C1 segment of cervical spinal cord (tissue), 14 donors: ENCODE results near the gene PSMC2.

Experiments
- DNase-seq, 14 donors: peaks; one replicate each; lab custom pipeline; 2025; lab: John Stamatoyannopoulos, UW

PSMC2 gene

DNA sequence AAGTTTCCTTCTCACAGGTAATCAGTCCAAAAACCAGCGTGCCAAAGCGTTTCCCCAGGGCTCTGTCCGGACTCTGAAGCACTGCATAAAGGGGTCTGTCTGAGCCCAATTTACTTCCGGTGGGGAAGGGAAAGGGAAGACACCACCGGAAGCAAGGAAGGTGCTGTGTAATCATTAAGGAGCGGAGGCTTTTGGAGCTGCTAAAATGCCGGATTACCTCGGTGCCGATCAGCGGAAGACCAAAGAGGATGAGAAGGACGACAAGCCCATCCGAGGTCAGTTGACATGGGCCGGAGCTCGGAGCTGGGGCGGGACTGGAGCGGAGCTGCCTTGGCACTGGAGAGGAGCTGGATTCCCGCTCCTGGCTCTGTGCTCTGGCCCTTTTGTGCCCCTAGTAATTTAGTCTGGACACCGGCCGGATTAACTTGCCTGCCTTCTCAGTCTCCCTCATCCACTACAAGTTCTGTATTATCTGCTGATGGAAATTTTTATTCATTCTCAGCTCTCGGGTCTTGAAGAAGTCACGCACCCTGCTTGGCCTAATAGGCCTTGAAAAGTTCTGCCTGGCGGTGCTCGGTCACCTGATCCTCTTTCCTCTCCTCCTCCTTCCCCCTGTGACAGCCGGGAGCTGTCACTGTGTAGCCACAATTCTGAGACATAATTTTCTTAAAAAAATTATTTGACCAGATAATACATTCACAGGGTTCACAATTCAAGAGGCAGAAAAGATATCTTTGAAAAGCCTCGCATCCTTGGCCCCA, at the start of gene PSMC2:
TSS of gene PSMC2 (plus strand) at position 137 of the 761 bp plus-strand sequence. CDS start at position 206, 69 bp downstream.
- peak in 13 of 14 donors; percentile 60 to 92 (median 79) for DNase-seq

DNA sequence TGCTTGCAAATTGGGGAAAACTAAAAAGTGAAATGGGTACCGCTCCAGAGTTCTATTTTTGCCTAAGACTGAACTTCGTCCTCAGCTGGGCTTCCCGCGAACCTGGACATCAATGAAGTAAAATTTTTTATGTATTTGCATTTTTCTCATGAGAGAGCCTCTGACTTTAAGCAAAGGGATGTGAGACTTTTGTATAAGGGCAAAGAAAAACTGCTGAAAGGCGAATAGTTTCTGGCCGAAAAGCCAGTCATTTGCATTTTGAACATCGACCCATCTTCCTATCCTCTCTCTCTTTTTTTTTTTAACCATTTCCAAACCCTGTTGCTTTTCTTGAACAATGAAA, 49.6 kb upstream of the PSMC2 start:
- DNase-seq: no peak

GRCh38 chr7:103299660-103300059, 47.8 kb upstream of the PSMC2 start:
- no peak for DNase-seq

DNA sequence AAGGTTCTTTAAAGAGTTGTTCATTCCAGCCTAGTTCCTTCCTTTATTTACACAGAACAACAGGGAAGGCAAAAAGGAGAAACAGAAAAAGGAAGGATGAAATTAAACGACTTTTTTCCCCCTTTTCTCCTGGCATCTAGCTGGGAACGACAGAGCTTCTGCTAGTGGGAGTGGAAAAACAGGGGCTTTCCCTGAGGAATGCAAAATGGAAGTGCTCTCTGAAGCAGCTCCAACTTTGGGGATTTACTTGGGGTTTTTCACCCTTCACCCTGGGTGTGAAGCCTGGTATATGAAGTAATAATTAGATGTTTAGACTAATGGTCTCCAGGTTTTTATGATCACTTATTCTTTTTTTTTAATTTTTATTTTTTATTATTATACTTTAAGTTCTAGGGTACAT, 46.0 kb upstream of the PSMC2 start:
- DNase-seq: no peak

GRCh38 chr7:103307503-103308231, 39.8 kb upstream of the PSMC2 start:
- no peak for DNase-seq

GRCh38 chr7:103314852-103315251, 32.6 kb upstream of the PSMC2 start:
- no peak for DNase-seq

GRCh38 chr7:103316380-103316941, 31.0 kb upstream of the PSMC2 start:
- no peak for DNase-seq

- DNase-seq: no peak
Measured at GRCh38 chr7:103317009-103317408, 30.4 kb upstream of the PSMC2 start.

GRCh38 chr7:103325744-103326143, 21.7 kb upstream of the PSMC2 start:
- no peak for DNase-seq

DNA sequence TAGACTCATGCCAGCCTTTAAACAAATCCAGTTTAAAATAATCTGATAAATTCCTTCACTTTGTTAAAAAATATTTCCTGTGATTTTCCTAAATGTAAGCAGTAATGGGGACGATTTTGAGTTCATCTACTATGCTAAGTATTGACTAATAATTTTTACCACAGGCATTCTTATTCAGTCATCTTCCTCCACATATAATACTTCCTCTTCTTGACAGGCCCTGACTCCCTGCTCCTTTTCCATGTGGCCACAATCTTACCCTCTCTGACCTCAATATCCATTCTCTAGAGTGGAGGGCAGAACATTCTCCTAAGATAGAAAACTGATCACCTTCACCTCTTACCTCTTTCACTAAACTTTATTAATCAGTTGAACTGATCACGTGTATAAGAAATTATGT, 10.7 kb upstream of the PSMC2 start:
- DNase-seq: no peak

GRCh38 chr7:103338864-103339263, 8.6 kb upstream of the PSMC2 start:
- DNase-seq: no peak

DNA sequence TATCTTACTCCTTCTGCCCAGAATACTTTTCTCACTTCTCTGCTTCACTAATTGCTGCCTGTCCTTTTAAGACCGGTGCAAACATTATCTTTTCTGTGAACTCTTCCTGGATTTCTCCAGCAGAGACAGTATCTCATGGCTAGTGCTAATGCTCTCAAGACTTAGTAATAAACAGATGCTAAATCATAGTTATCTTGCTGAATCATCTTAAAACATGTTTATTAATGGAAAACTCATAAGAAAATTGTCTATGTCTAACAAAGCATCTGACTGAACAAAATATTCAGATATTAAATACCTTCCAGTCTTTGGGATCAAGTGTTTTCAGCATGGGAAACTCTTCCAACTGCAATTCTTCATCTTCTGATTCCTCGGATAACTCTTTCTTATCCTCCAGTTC, 6.0 kb upstream of the PSMC2 start:
- no peak for DNase-seq

GRCh38 chr7:103343332-103343731, 4.1 kb upstream of the PSMC2 start:
- DNase-seq: no peak

DNA sequence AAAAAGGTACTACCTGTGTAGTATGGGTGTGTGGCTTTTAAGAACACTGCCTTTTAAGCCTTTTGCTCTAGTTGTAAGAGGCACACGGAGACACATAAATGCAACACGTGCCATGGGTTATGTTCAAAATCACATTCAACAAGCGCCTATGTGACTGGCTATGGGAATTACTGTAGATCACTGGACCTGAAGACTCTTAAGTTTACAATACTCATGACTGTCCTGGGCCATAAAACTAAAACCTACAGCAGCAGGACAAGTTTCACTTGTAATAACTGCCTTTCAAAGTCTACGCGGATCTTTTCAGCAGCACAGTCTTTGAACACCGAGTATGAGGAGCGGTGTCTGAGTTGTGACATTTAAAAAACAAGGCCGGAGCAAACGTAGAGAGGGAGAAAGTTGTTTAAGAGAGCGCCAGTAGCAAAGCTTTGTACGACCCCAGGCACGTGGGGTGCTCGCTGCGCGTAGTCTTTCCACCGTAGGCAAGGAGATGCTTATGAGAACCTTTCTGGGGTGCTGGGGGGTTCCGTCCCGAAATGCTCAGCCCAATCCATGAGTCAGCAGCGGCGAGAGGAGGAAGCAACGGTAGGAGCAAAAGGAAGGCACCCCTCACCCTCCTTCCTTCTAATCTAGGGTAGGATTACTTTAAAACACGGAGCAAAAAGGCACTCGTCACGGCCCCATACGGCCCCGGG, 3.5 kb upstream of the PSMC2 start:
- peak in 5 of 14 donors; percentile 18 to 60 (median 36) for DNase-seq

- peak in 13 of 14 donors; percentile 10 to 83 (median 73) for DNase-seq
Measured at GRCh38 chr7:103344453-103345149, 2.8 kb upstream of the PSMC2 start, which contains the start of gene DNAJC2. DNAJC2 (minus strand) TSS chr7:103344767; CDS start chr7:103344622, 145 bp downstream.

DNA sequence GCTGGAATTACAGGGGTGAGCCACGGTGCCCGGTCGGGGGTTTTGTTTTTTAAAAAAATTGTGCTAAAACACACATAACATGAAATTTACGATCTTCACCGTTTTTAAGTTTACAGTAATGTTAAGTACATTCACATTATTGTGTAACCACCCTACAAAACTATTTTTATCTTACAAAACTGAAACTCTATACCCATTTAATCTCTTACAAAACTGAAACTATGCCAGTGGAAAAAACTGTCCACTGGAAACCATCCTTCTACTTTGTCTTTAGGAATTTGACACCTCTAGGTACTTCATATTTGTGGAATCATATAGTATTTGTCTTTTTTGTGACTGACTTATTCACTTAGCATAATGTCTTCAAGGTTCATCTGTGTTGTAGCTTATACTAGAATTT, 1.0 kb upstream of the PSMC2 start:
- DNase-seq: no peak

DNA sequence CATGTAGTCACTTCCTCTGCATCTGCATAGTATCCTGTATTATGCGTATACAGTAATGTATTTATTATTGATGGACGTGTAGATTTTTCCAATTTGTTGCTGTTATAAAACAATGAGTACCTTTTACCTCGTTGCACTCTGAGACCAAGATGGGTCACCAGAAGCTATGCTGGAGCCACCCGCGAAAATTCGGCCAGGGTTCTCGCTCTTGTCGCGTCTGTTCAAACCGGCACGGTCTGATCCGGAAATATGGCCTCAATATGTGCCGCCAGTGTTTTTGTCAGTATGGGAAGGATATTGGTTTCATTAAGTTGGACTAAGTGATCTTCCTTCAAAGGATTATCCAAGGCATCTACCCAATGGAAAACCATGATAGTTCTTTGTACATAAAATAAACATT, 1.0 kb downstream of the PSMC2 start:
- DNase-seq: no peak

DNA sequence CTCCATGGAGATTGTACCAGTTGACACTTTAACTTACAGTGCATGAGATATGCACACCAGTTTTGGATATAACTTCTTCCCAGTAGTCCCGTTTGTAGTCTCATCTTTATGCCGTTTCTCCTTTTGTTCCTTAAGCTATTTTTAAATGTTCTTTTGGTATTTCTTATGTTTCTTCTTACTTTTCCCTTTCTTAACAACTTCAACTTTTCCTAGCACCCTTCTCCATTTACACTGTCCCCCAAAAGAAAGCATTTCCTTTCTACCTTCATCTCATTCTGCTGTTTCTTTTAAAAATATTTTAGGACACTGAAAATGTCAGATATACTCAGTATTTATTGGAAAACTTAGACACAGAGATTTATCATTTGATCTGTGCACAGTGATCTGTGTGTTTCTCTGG, 1.5 kb downstream of the PSMC2 start:
- DNase-seq: no peak

GRCh38 chr7:103349805-103350204, 2.4 kb downstream of the PSMC2 start:
- no peak for DNase-seq

DNA sequence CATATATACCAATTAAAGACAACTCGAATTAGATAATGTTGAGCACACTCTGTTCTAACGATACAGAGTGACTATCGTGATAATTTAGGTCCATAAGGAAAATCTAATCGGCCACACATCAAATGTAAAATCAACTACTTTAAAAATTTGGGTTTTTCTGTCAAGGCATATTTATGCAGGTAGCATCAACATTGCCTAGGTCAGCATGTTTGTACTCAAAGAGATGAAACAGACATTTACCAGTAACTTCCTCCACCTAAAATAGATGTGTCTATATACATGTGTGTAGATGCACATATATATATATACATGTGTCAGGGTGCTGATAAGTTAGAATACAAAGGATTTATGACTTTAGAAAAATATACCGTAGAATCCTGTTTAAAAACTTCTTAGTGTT, 22.0 kb downstream of the PSMC2 start:
- no peak for DNase-seq

- DNase-seq: no peak
Measured at GRCh38 chr7:103373866-103374643, 26.6 kb downstream of the PSMC2 start.
